ENCODE data around the gene FAM124A.
A peak's percentile ranks its signal among the peaks of the same experiment; 100 is the strongest.
"Not testable (repeated sequence)": the region's sequence is repeated elsewhere in the genome, so short reads cannot be mapped to it uniquely, and the experiment has no call there.

FAM124A gene

DNA sequence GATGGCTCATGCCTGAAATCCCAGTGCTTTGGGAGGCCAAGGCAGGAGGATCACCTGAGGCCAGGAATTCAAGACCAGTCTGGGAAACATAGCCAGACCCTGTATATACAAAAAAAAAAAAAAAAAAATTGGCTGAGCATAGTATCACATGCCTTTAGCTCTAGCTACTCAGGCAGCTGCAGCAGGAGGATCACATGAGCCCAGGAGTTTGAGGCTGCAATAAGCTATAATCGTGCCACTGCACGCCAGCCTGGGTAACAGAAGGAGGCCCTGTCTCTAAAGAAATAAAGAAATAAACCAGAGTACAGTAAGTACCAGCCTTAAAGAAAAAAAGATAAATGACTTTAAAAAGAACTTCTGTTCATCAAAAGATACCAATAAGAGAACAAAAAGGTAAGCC is 52.9 kb downstream of the FAM124A start:
- no peak for DNase-seq

DNA sequence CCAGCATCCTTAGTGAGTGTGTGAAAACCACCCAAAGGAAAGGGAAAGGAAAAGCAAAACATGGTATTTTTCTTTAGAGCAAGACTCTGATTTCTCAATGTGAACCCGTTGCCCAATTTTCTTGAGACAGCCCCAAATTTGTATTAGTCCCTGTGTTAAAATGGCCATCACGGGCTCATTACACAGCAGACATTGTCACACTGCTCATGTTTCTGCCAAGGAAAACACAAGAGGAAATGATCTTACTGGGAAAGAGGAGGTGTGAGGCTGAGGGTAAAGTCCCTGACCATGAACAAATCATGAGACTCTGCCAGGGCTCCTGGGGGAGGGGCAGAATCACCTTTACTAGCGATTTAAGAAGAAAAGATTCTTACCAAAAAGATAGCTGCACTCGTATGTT is 54.4 kb downstream of the FAM124A start:
- DNase-seq, result no peak

DNA sequence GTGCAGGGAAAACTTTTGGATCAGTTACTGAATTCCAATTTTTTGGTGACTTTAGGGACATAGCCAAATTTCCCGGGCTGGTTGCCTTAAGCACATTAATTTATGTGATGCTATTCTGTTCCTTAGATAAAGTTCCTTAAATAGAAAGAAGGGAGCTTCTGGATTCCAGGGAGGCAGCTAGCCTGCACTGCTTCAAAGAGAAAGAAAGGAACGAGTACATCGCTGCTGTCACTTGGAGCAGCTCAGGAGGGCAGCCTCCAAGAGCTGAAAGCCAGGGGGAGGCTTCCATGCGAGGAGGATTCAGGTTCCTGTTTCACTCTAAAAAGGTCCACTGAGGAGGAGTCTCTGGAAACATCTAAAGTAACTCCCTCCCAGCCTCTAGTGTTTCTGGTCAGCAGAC is 55.7 kb downstream of the FAM124A start:
- DNase-seq, result no peak

DNA sequence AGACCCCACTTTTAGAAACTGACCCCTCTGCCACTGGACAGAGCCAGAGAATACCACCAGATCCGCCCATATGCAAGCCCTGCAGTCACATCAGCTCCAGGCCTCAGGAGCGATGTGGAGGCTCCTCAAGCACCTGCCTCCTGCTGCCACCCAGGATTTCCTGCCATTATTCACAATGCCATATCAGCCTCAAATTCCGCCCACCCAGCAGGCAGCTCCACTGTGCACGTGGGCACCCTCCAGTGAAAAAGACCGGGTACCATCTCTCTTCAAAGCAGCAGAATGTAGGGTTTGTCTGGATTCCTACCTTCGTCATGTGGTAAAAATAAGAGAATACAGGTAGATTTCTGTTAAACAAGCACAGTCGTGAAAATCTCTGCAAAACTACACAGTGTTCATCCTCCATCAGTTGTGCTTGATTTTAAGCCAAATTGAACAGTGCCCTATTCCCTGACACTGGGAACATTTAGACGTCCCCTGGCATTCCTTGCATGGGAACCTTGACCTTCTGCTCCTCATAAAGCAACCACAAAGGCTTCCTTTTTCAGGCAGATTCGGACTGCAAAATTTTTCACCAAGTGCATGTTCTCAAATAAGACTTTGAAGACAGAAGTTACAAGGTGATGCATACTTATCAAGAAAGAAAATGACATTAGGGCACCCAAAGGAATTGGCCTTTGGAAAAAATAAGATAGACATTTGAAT is 56.4 kb downstream of the FAM124A start:
- no peak for DNase-seq

DNA sequence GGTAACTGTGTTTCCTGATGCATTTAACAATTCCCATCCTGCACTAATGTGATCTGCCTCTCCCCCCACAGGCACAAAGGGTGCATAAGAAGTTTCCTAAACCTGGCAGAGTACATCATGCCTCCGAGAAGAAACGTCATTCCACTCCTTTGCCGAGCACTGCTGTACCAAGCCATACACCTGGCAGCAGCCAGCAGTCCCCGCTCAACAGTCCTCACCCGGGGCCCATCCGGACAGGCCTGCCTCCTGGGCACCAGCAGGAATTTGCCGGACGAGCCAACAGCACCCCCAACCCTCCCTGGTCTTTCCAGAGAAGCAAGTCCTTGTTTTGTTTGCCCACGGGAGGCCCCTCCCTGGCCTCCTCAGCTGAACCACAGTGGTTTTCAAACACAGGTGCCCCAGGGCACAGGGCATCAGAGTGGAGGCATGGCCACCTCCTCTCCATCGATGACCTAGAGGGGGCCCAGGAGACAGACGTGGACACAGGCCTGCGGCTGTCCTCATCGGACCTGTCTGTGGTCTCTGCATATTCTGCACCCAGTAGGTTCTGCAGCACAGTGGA is 58.3 kb downstream of the FAM124A start:
- DNase-seq, result no peak

DNA sequence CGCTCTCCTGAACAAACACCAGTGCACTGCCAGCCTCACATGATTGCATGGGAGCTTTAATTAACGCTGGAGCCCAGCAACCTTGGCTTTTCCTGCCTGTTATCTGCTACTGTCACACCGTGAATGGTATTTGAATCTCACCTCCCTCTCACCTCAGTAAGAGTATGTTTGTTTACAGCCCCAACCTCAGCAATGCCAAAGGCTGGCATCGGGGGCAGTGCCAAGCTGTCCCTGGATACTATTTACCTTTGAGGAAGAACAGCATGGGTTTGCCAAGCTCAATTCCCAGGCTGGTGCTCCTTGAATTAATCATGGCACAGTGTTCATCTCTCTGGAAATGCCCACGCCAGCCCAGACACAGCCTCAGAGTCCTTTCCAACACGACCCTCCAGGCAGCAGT is 60.1 kb downstream of the FAM124A start:
- no peak for DNase-seq

DNA sequence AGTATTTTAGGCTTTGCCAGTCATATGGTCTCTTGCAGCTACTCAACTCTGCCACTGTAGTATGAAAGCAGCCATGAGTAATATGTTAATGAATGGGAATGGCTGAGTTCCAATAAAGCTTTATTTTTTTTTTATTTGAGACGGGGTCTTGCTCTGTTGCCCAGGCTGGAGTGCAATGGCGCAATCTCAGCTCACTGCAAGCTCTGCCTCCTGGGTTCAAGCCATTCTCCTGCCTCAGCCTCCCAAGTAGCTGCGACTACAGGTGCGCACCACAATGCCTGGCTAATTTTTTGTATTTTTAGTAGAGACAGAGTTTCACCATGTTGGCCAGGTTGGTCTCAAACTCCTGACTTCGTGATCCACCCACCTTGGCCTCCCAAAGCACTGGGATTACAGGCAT is 60.7 kb downstream of the FAM124A start:
- DNase-seq, result not testable (repeated sequence)

DNA sequence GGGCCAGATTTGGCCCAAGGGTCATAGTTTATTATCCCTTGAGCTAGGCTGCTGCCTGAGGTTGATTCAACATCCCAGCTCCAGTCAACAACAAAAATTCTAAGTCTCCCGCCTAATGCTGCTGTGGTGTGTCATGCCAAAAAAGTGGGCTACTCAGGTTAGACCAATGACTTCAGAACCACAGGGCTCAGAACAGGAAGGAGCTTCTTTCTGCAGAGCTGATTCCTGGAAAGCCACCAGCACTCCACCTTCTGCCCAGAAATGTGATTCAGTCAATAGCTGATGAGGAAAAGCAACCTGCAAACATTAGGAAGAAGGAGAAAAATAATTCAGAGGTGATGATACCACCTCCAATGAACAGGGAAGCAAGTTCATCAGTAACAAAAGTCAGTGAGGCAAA is 61.2 kb downstream of the FAM124A start:
- DNase-seq, result no peak

DNA sequence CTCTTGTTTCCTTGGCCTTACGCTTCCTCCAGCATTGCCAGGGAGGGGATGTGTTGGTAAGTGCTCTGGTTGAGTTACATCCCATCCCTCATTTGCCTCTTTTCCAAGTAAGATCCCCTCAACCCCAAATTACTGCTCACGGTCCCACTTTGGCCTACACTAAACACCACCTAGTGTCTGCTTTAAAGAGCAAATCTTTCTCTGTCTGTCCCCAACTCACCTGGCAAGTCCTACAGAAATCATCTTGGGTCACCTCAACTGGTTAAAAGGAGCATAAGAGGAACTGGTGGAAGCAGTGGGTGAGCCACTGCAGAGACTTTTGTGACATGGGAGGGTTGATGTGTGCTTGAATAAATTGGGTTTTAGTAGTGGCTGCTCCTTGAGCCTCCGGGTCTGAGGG is 62.1 kb downstream of the FAM124A start:
- DNase-seq, result no peak

DNA sequence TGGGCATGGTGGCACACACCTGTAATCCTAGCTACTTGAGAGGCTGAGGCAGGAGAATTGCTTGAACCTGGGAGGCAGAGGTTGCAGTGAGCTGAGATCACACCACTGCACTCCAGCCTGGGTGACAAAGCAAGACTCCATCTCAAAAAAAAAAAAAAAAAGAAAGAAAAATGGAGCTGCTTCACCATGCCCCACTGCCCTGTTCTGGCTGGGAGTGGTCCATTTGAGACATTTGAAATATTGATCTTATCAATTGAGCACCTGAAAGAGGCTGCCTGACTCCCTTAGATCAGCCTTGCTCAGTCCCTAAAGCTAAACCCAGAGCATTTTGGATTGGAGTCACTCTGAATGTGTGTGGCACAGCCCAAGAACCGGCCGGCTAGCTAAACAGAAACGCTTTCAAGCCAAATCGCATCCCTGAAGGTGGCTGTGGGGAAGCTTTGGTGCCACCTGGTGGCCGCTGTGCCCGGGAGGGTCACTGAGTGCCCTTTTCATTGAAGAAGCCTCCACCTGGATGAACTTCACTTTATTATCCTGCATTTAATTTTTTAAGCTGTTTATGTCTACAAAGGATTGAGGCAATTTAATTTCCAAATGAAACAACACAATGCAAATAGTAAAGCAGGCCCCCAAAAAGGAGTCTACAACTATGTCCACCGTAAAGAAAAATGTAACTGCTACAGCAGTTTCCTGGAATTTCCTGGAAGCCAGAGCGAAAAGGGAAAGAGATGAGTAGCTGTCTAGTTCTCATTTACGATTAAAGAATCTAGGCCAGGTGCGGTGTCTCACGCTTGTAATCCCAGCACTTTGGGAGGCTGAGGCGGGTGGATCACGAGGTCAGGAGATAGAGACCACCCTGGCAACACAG is 64.2 kb downstream of the FAM124A start:
- peak; percentile 7 to 57 for DNase-seq

DNA sequence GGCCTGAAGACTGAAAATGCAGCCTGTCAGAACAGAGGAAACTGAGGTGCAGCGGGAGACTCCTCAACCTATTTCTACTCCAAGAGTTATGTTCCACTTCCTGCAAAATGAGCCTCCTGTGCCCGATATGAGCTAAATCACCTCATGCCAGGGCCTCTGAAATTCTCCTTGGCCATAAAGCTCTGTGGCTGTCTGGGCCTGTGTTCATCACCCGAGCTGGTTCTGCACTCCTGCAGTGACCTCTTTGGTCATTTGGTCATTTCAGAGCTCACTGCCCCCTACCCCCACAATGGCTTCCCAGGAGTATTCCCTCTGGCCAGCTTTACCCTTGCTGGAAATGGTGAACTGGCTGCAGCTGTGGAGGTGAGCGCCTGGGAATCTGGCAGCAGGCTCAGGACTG is 65.6 kb downstream of the FAM124A start:
- no peak for DNase-seq

DNA sequence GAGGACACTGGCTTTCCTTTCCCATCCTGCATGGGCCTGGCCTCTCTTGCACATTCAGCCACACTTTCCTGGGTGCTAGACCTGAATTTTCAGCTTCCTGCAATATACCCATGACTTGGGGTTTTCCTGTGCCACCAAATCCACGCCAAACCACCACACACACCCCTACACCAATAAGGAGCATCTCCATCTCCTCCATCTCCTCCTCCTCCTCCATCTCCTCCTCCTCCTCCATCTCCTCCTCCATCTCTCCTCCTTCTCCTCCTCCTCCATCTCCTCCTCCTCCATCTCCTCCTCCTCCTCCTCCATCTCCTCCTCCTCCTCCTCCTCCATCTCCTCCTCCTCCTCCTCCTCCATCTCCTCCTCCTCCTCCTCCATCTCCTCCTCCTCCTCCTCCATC is 66.1 kb downstream of the FAM124A start:
- not testable (repeated sequence) for DNase-seq

DNA sequence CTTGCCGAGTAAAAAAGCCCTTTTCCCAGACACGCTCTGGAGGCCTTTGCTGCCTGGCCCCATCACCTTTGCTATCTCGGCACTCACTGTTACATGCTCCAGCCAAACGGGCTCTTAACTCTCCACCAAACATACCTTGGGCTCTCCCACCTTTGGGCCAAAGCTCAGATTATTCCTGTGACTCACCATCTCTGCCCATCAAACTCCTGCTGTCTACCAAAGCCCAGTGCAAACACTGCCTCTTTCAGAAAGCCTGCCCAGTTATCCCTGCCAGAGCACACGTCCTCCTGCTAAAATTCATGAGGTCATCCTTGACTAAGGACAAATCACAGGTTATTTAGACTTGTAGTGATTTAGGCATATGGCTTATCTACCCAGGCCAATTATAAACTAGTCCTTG is 69.1 kb downstream of the FAM124A start:
- no peak for DNase-seq

DNA sequence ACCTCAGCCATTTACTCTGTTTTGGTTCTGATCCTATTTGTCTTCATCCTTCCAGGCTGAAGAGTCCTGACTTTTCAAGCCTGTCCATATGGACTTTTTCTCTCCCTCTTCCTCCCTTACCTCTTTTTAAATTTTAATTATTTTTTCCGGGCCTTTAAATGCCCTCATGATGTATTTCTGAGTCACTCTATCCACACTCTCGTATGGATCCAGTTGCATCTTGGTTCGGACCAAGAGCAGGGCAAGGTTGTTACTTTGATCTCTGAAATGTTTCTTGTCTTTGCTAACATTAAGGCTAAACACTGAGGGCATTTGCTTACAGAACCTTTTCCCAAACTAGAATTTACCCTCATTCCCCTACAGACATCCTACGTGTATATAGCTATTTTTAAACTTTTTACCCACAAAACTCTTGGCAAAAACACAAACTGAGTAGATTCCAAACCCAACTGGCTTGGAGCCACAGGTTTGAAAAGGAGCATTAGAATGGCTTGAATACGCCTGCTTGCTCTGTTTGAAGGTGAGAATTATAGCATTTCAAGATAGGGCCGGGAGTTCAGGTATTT is 69.9 kb downstream of the FAM124A start:
- no peak for DNase-seq

DNA sequence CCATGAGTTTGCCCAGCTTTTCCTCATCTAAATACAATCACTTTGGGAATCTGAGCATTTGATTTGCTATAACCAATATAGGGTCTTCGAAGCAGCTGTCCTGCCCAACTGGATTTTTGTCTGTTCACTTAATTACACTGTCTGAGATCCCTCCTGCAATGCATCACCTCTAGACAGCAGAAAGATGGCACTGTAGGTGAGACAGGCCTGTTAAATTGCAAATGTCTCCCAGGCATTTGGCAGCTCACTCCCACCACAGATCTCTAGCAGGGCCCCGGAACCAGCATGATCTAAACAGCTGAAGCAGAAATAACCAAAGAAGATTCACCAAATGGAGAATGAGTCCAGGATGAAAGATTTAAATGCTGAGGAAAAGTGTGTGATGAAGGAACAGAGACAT is 75.4 kb downstream of the FAM124A start:
- DNase-seq, result no peak

DNA sequence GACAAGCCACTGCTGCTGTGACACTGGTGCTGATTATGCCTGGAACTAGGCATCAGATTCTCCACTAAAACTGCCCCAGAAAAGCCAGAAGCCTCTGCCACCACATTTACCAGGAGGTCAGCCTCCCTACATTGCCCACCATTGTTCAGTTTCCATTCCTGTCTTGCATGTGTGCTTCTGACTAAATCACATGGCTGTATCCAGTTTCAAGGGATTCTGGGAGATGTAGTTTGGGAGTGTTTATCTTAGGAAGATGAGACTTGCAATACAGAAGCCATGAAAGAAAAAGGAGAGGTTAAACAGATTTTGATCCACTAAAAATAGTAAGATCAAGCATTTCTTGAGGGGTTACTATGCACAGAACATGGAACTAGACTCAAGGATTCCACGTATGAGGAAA is 76.6 kb downstream of the FAM124A start:
- DNase-seq, result no peak

DNA sequence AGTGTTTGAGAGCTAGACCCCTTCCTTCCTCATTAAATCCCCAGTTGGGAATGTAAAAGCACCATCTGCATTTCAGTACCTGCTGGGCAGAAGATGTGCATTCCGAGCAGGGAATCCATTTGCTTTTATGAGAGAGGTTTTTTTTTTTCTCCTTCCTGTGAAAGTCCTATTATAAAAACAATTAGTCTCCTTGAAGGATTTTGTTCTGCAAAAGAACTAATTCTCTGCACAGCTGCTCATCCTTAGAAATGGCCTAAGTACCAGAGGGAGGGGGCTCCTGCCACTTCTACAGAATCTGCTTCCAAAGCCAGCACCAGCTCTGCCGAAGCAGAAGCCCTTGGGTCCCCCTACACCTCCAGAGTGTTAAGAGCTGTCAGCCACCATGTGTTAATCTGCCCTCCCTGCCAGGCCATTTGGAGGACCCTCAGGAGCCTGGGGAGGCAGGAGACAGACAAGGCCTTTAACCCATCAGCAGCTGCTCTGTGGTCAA is 80.9 kb downstream of the FAM124A start:
- DNase-seq, result no peak

DNA sequence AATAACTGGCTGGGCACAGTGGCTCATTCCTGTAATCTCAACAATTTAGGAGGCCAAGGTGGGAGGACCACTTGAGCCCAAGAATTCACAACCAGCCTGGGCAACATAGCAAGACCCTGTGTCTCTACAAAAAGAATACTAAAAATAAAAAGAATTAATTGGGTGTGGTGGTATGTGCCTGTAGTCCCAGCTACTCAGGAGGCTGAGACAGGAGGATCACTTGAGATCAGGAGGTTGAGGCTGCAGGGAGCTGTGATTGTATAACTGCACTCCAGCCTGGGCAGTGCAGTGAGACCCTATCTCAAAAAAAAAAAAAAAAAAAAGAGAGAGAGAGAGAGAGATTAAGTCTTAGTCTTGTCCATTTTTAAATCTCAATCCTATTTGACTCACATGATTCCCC is 81.7 kb downstream of the FAM124A start:
- DNase-seq, result no peak

DNA sequence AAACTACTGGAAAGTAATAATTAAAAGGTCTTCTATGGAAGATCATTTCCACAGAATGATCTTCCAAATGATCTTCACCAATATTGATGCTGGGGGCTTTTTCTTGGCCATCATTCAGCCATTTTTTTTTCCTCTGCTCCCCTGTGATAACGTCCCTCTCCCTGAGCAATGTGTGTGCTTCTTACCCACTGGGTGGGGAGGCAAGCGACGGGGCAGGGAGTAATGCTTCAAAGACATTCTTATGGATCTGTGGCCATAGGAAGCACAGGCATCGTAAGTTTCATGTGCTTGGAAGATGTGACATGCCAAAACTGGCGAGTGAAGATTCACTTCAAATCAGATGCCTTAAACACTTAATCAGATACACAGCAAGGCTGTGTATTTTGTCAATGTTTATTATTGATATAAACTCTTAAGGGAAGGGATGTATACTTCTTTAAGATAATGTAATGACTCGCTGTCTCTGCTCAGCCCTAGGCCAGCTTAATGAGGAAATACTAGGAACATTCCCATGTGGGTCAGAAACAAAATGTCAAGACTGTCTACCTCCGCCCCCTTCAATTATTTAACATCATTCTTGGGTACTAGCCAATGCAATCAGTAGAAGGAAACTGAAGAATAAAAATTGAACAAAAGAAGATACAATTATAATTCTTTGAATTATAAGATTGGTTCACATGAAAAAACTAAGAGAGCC is 83.2 kb downstream of the FAM124A start:
- no peak for DNase-seq

DNA sequence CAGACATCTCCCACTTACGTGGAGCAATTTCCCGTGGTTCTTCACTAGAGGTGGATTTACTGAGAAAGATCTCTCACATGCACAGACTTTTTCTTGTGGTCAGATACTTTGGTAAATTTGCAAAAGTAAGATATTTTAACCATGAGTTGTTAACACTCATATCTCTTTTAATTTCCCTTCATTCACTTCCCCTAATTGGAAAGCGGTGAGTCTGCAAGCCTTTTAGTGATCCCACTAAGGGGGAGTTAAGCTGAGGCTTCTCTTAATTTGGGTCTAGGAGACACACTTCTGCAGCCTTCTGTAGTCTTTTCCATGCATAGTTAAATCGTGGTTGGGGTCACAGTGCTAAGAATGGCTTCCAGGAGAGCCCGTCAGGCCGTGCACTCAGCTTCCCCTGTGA is 86.6 kb downstream of the FAM124A start:
- no peak for DNase-seq

DNA sequence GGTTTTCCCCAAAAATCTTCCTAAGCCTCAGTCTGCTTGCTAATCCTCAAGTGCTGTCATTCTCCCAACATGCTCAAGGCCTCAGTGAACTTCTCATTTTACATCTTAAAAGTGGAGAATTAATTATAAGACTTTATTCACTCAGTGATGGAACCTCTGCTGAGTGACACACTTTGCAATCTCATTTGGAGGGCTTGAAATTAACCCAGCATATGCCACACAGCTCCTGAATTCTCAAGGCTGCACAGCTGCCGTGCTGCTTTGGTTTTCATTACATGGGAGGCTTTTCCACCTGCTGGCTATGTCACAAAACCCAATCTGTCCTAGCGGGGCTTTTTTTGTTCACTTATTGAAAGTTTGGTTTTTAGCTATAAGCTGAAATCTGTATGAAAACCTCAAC is 89.0 kb downstream of the FAM124A start:
- DNase-seq, result no peak

DNA sequence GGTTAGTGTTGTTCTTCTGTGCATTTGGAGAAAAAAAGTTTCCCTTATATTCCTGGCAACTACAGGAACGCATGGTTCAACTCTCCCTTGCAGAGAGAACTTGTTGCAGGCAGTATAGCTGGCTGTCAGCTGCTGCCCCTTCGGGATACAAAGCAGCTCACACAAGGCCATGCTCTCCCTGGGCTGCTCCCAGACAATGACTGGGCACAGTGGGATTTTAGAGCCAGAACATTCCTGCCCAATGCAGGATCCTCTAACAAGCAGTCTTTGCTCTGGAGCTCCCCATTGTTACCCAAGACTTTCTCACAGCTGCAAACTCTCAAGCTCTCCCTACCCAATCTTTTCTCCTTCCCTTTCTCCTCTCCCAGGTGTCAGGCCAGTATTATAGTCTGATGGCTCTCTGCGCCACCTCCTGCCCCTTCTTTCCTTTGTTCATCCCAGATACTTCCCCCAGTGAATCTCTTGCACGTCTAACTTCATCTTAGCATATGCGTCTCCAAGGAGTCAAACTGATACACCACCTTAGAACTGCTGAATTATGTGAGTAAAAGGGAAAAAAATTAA is 89.8 kb downstream of the FAM124A start:
- no peak for DNase-seq

DNA sequence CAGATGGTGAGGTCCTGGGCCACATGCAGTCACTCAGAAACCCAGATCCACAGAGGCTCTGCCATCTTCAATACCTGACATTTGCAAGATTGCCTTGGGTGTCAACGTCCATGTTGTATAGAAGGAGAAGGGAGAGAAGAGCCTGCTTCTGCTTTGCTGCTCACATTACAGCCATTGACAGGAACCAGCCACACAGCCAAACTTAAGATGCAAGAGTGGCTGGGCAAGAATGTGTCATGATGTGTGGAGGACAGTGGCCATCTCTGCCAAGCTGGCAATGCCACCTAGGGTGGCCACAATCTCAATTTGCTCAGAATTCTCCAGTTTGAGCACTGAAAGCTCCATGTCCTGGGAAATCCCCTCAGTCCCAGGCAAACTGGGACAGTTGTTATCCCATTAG is 91.4 kb downstream of the FAM124A start:
- no peak for DNase-seq
